MG63 (cell line): ENCODE measurements around the gene MUC5B. TPM values are rescaled to one million over a fixed set of nuclear protein-coding genes. Genes with fewer than 3 reads are reported as not detected.

Experiments
- DNase-seq: peaks from one replicate; pipeline ENCODE4 v3.0.0-alpha.2; 2020
- H3K27me3 ChIP-seq: fragments of 250-450 bp; sonication (Bioruptor Pico); 2 replicates; pipeline ENCODE4 v1.5.1; 2020; ENCODE audit warnings: mild to moderate bottlenecking, moderate library complexity
- H3K36me3 ChIP-seq: fragments of 250-450 bp; sonication (Bioruptor Pico); 2 replicates; pipeline ENCODE4 v1.5.1; 2020; ENCODE audit warnings: mild to moderate bottlenecking, moderate library complexity
- H3K4me3 ChIP-seq: fragments of 250-450 bp; sonication (Bioruptor Pico); 2 replicates; pipeline ENCODE4 v1.5.1; 2020; ENCODE audit warnings: mild to moderate bottlenecking, moderate library complexity
- H3K9me3 ChIP-seq: fragments of 250-450 bp; sonication (Bioruptor Pico); 2 replicates; pipeline ENCODE4 v1.5.1; 2020; ENCODE audit warnings: mild to moderate bottlenecking, moderate library complexity
- total RNA-seq: library from RNA; depleted of rRNA; stranded (reverse); fragments of >200 nt; shearing (Covaris generic); gene quantifications from 2 replicates; pipeline ENCODE4 v1.2.3, GENCODE V29; 2014; ENCODE audit warnings: low replicate concordance

The MUC5B gene
- total RNA-seq, 1 experiment from 2014 or later = not detected

GRCh38 chr11:1289211-1289935 is 66.5 kb downstream of the MUC5B start:
- Histone ChIP-seq H3K27me3 (no peaks in the 10 kb centered on the region), H3K4me3 (no peak overlapping the region), H3K9me3 (no peaks in the 10 kb centered on the region), H3K36me3 (peaks cover 5% of the 10 kb centered on the region)
- DNase-seq = no peak

GRCh38 chr11:1290052-1291040 is 67.5 kb downstream of the MUC5B start:
- Histone ChIP-seq H3K4me3 (no peak overlapping the region), H3K27me3 (no peaks in the 10 kb centered on the region), H3K36me3 (peaks cover 5% of the 10 kb centered on the region), H3K9me3 (no peaks in the 10 kb centered on the region)
- DNase-seq = no peak

GRCh38 chr11:1291295-1292017 is 68.6 kb downstream of the MUC5B start:
- no peak overlapping the region for H3K4me3 ChIP-seq
- no peaks in the 10 kb centered on the region for H3K9me3 ChIP-seq
- no peak for DNase-seq
- H3K27me3 ChIP-seq = no peaks in the 10 kb centered on the region
- H3K36me3 ChIP-seq = peaks cover 5% of the 10 kb centered on the region

- Histone ChIP-seq H3K9me3 (no peaks in the 10 kb centered on the region), H3K27me3 (no peaks in the 10 kb centered on the region), H3K4me3 (no peak overlapping the region), H3K36me3 (peaks cover 5% of the 10 kb centered on the region)
- no peak for DNase-seq
Observed at GRCh38 chr11:1292018-1292643, 69.3 kb downstream of the MUC5B start.

- Histone ChIP-seq H3K9me3 (no peaks in the 10 kb centered on the region), H3K4me3 (no peak overlapping the region), H3K27me3 (no peaks in the 10 kb centered on the region), H3K36me3 (peaks cover 5% of the 10 kb centered on the region)
- DNase-seq = no peak
Observed at GRCh38 chr11:1292644-1293618, 70.1 kb downstream of the MUC5B start.

GRCh38 chr11:1293619-1294015 is 70.8 kb downstream of the MUC5B start:
- H3K27me3 ChIP-seq = no peaks in the 10 kb centered on the region
- no peak overlapping the region for H3K4me3 ChIP-seq
- H3K9me3 ChIP-seq = no peaks in the 10 kb centered on the region
- peak; percentile 12 for DNase-seq
- peaks cover 5% of the 10 kb centered on the region for H3K36me3 ChIP-seq

- Histone ChIP-seq H3K36me3 (peaks cover 5% of the 10 kb centered on the region), H3K4me3 (no peak overlapping the region), H3K27me3 (no peaks in the 10 kb centered on the region), H3K9me3 (no peaks in the 10 kb centered on the region)
- no peak for DNase-seq
Observed at GRCh38 chr11:1295086-1295485, 72.2 kb downstream of the MUC5B start.

GRCh38 chr11:1295591-1295990 is 72.7 kb downstream of the MUC5B start:
- Histone ChIP-seq H3K4me3 (no peak overlapping the region), H3K9me3 (no peaks in the 10 kb centered on the region), H3K27me3 (no peaks in the 10 kb centered on the region), H3K36me3 (peaks cover 2% of the 10 kb centered on the region; the same call in 1 of the 2 replicates)
- no peak for DNase-seq

- Histone ChIP-seq H3K9me3 (no peaks in the 10 kb centered on the region), H3K27me3 (no peaks in the 10 kb centered on the region), H3K4me3 (no peak overlapping the region), H3K36me3 (no peaks in the 10 kb centered on the region)
- DNase-seq = no peak
Observed at GRCh38 chr11:1296287-1296686, 73.4 kb downstream of the MUC5B start.

- Histone ChIP-seq H3K4me3 (no peak overlapping the region), H3K27me3 (no peaks in the 10 kb centered on the region), H3K36me3 (no peaks in the 10 kb centered on the region), H3K9me3 (no peaks in the 10 kb centered on the region)
- DNase-seq = no peak
Observed at GRCh38 chr11:1297011-1297575, 74.2 kb downstream of the MUC5B start.

- Histone ChIP-seq H3K9me3 (no peaks in the 10 kb centered on the region), H3K36me3 (no peaks in the 10 kb centered on the region), H3K27me3 (no peaks in the 10 kb centered on the region), H3K4me3 (no peak overlapping the region)
- no peak for DNase-seq
Observed at GRCh38 chr11:1297576-1298473, 75.0 kb downstream of the MUC5B start.

- H3K36me3 ChIP-seq = no peaks in the 10 kb centered on the region
- DNase-seq = no peak
- H3K4me3 ChIP-seq = no peak overlapping the region
- no peaks in the 10 kb centered on the region for H3K27me3 ChIP-seq
- H3K9me3 ChIP-seq = no peaks in the 10 kb centered on the region
Observed at GRCh38 chr11:1298695-1299492, 76.0 kb downstream of the MUC5B start.

- Histone ChIP-seq H3K27me3 (no peaks in the 10 kb centered on the region), H3K9me3 (no peaks in the 10 kb centered on the region), H3K36me3 (no peaks in the 10 kb centered on the region; the same call in 1 of the 2 replicates), H3K4me3 (no peak overlapping the region)
- no peak for DNase-seq
Observed at GRCh38 chr11:1299621-1300020, 76.8 kb downstream of the MUC5B start.

- H3K36me3 ChIP-seq = no peaks in the 10 kb centered on the region; the same call in 1 of the 2 replicates
- H3K9me3 ChIP-seq = no peaks in the 10 kb centered on the region
- no peak for DNase-seq
- no peaks in the 10 kb centered on the region for H3K27me3 ChIP-seq
- no peak overlapping the region for H3K4me3 ChIP-seq
Observed at GRCh38 chr11:1300121-1300520, 77.3 kb downstream of the MUC5B start.
